ENCODE data around the gene SH3BP2.

Gene SH3BP2

DNA sequence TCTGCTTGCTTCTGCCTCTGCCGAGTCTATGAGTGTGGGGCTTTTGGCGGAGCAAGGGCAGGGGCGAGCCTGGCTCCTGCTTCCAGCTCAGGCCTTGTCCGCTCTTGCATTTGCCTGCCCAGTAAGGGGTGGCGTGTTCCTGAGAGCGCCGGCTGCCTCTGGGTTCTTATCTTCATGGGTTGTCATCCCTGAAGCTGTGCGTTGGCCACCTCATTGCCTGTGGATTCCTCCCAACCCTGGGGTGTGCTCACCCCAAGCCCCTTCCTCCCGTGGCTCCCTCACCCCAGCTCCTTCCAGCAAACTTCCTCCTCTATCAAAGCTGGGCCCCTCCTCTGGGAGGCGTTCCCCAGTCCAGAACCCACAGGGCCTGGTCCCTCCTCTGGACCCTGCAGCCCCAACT is 17.5 kb downstream of the SH3BP2 start:
- Histone ChIP-seq H3K27me3 (ENCODE audit: low read depth) (no peaks in the 10 kb centered on the region), H3K4me1 (peaks cover 9% of the 10 kb centered on the region), H3K9me3 (no peaks in the 10 kb centered on the region), H3K4me3 (no peak overlapping the region), H3K36me3 (replicated peaks) (no peaks in the 10 kb centered on the region)
- in situ Hi-C loops (cut with MboI; ENCODE audit: low sequenced_read_pairs) = no loop called here
- no peak for DNase-seq (ENCODE audit: low spot score in 2 of 2)

DNA sequence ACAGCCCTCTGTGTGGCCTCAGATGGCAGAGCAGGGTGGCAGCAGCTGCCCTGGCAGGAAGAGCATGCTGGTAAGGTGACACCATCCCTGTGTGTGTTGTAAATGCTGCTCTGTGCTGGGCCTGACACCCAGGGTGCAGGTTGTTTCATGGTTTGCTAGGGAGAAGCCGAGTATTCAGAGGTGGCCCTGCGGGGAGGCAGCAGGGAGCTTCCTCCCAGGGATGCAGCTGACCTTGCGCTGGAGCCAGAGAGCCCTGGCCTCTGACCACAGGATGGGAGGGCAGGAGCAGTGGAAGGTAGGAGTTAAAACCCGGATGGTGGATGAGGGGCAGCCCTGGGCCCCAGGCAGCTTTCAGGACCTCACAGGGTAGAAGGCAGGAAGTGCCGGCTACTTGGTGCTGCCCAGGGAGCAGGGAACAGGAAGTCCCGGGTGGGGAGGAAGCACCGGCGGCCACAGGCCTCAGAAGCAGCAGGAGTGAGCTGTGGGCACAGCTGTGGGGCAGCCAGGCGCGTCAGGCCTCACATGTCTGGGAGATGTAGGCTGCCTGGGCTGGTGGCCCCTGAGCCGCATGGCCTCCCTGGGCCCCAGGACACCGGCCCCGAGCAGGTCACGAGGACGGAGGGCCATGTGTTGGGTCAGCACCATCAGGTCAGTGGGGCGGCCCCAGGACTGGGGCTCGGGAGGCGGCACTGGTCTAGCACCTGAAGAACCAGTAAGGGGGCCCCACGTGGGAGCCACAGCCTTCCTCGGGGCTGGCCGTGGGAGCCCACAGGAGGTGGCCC is 19.1 kb downstream of the SH3BP2 start:
- peaks cover 9% of the 10 kb centered on the region for H3K4me1 ChIP-seq
- H3K27me3 ChIP-seq (ENCODE audit: low read depth) = no peaks in the 10 kb centered on the region
- DNase-seq (ENCODE audit: low spot score in 2 of 2) = peak in 1 of 2 experiments; percentile 39
- H3K36me3 ChIP-seq (replicated peaks) = no peaks in the 10 kb centered on the region
- no peak overlapping the region for H3K4me3 ChIP-seq
- no peaks in the 10 kb centered on the region for H3K9me3 ChIP-seq
- in situ Hi-C loops (cut with MboI; ENCODE audit: low sequenced_read_pairs) = no loop called here

DNA sequence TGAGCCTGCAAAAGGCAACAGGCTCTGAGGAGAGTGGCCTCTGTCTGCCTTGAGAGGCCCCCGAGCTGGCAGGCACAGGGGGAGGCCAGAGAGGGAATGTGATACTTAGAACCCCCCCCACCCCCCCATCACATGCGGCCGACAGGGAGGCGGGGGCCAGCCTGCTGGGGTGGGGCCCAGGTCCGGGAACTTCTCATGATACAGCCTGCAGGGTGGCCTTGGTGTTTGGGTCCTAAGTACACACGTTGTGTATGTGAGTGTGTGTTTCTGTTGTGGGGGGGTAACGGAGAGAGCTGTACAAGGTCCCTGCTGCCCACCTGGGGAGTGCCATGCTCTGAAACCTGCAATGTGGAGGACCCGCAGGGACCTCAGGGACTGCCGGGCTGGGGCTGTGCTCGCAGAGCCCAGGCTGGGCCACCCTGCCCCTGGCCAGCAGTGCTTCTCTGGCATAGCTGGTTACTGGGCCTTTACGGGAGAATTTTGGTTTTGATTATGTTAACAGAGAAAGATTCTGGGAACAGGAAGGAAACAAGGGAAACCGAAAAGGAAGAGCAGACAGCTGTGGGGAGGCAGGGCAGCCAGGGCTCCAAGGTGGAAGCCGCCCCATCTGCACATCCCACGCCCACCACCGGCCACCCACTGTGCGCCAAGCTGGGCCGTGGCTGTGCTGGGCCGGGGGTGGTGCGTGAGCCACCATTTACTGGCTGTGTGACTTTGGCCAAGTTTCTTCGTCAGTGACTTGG is 19.9 kb downstream of the SH3BP2 start:
- peaks cover 9% of the 10 kb centered on the region for H3K4me1 ChIP-seq
- DNase-seq (ENCODE audit: low spot score in 2 of 2) = peak in 1 of 2 experiments; percentile 48
- no peak overlapping the region for H3K4me3 ChIP-seq
- in situ Hi-C loops (cut with MboI; ENCODE audit: low sequenced_read_pairs) = no loop called here
- H3K9me3 ChIP-seq = no peaks in the 10 kb centered on the region
- no peaks in the 10 kb centered on the region for H3K27me3 ChIP-seq (ENCODE audit: low read depth)
- H3K36me3 ChIP-seq (replicated peaks) = no peaks in the 10 kb centered on the region

DNA sequence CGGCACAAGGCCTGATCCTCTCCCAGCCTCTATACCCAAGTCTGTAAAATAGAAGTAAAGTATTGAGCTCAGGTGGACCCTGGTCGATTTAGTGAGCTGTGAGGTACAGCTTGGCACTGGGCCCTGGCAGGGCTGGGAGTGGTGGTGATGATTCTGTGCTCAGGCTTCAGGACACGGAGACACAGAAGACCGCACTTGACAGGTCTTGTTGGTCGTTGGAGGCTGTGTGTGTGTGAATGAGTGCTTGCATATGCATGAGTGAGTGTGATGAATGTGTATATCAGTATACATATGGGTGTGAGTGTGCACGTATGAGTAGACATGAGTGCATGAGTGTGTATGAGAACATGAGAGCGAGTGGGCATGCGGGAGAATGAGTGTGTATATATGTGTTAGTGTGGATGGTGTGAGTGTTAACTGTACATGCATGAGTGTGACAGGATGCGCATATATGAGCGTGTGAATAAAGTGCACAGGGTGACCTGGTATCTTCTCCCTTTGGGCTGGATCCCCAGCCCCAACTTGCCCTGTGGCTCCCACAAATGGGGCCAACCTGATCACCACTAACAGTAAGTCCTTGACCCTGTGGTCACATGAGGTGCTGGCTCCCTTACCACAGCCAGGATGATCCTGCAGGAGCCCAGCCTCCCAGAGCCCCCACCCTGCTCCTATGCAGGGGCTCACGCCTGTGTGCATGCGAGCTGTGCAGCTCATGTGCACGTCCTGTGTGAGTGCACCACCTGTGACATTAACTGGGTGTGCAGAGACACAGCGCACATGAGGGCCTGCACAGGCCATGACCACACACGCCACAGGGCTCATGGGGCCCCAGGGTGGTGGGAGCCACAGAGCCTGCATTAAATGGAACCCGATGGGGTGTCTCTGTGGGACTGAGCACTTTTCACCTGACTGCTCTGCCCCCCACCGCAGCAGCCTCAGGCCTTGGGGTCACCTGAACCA is 20.8 kb downstream of the SH3BP2 start:
- peak; percentile 10 to 59 for DNase-seq (ENCODE audit: low spot score in 2 of 2)
- Histone ChIP-seq H3K27me3 (ENCODE audit: low read depth) (no peaks in the 10 kb centered on the region), H3K9me3 (no peaks in the 10 kb centered on the region), H3K36me3 (replicated peaks) (no peaks in the 10 kb centered on the region), H3K4me3 (no peak overlapping the region), H3K4me1 (peaks cover 9% of the 10 kb centered on the region)
- in situ Hi-C loops (cut with MboI; ENCODE audit: low sequenced_read_pairs) = no loop called here

DNA sequence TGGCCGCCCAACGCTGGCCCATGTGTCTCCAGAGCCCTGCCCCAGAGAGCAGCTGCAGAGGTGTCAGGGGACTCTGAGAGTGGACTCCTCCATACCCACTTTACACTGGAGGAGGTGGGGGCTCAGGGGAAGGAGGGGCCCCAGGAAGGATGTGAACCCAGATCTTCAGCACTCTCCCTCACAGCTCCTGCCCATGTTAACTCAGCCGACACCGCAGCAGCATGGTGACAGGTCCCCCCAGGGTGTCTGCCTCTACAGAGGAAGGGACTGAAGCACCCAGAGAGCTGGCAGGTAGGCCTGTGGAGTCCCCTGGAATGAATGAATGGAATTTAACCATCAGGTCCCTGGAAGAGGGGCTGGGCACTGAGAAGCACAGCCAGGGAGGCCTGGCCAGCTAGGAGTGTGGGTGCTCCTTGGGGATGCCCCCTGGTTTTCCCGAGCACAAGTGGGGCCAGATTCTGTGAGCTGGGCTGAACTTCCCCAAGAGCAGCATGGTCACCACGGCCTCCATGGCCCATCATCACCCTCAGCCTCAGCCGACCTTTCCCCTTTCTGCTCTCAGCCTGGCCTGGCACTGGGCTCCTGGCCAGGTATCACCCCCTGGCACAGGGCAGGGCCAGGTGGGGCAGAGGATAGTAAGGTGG is 21.9 kb downstream of the SH3BP2 start:
- DNase-seq (ENCODE audit: low spot score in 2 of 2) = peak in 1 of 2 experiments; percentile 36
- in situ Hi-C loops (cut with MboI; ENCODE audit: low sequenced_read_pairs) = no loop called here
- no peaks in the 10 kb centered on the region for H3K36me3 ChIP-seq (replicated peaks)
- no peak overlapping the region for H3K4me3 ChIP-seq
- H3K4me1 ChIP-seq = peaks cover 9% of the 10 kb centered on the region
- no peaks in the 10 kb centered on the region for H3K27me3 ChIP-seq (ENCODE audit: low read depth)
- H3K9me3 ChIP-seq = no peaks in the 10 kb centered on the region

DNA sequence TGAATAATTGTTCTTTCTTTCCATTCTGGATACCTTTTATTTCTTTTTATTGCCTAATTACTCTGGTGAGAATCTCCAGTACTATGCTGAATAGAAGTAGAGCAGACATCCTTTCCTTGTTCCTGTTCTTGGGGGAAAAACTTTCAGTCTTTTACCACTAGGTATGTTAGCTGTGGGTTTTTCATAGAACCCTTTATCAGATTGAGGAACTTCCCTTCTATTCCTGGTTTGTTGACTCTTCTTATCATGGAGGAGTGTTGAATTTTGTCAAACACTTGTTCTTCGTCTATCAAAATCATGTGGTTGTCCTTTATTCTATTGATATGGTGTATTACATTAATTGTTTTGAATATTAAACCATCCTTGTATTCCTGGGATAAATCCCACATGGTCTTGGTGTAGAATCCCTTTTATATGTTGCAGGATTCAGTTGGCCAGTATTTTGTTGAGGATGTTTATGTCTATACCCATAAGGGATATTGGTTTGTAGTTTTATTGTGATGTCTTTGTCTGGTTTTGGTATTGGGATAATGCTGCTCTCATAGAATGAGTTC is 23.6 kb downstream of the SH3BP2 start:
- Histone ChIP-seq H3K4me3 (no peak overlapping the region), H3K4me1 (peaks cover 9% of the 10 kb centered on the region)
- in situ Hi-C loops (cut with MboI; ENCODE audit: low sequenced_read_pairs) = no loop called here

DNA sequence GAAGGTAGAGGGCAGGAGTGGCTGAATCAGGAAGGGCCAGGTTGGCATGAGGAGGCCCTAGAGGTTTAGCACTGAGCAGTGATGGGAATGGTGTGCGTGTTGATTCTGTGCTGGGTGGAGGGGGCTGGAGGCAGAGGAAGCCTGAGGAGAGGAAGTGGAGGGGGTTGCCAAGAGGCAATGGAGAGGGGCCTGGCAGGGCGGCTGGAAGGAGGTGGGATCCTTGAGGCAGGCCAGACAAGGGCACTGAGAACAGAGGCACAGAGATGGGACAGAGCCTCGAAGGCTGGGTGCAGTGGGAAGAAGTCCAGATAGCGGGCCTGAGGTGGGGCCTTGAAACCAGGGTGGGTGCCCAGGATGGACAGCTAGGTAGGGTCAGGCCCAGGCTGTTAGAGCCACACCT is 24.3 kb downstream of the SH3BP2 start:
- no peaks in the 10 kb centered on the region for H3K9me3 ChIP-seq
- H3K27me3 ChIP-seq (ENCODE audit: low read depth) = no peaks in the 10 kb centered on the region
- in situ Hi-C loops (cut with MboI; ENCODE audit: low sequenced_read_pairs) = no loop called here
- H3K4me1 ChIP-seq = peaks cover 7% of the 10 kb centered on the region
- no peak for DNase-seq (ENCODE audit: low spot score in 2 of 2)
- no peak overlapping the region for H3K4me3 ChIP-seq
- no peaks in the 10 kb centered on the region for H3K36me3 ChIP-seq (replicated peaks)

More for the DNA sequence above, 23.6 kb downstream of the SH3BP2 start:
- H3K36me3 ChIP-seq (replicated peaks) = no peaks in the 10 kb centered on the region
- H3K27me3 ChIP-seq (ENCODE audit: low read depth) = no peaks in the 10 kb centered on the region
- no peak for DNase-seq (ENCODE audit: low spot score in 2 of 2)
- H3K9me3 ChIP-seq = no peaks in the 10 kb centered on the region

DNA sequence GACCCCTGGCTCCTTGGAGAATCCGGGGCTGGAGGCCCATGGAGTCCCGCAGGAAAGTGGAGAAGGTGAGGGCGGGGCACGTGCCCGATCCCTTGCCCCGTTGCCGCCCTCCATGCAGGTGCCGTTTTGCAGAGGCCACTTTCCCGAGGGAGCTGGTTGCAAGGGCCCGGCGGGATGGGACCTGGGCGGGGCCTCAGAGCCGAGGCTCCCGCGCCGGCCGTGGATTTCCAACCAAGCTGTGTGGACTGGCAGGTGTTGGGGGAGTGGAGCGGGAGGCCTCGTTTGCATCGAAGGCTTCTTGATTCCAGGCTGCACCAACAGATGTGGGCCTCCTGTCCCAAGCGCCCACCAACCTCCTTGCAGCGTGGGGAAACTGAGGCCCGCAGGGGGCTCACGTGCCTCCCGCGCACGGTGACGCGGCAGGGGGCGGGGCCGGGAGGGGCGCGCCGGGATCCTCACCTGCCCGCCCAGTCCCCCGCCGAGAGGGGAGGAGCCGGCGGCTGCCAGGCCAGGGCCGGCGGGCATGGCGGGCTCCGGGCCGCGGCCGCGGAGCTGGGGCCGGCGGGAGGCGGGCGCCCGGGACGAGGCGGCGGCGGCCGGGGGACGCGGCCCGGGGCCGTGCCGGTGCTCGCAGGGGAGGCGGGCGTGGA is 24.9 kb downstream of the SH3BP2 start:
- Histone ChIP-seq H3K4me3 (no peak overlapping the region), H3K9me3 (no peaks in the 10 kb centered on the region), H3K36me3 (replicated peaks) (no peaks in the 10 kb centered on the region), H3K27me3 (ENCODE audit: low read depth) (no peaks in the 10 kb centered on the region), H3K4me1 (peaks cover 3% of the 10 kb centered on the region)
- in situ Hi-C loops (cut with MboI; ENCODE audit: low sequenced_read_pairs) = no loop called here
- no peak for DNase-seq (ENCODE audit: low spot score in 2 of 2)

DNA sequence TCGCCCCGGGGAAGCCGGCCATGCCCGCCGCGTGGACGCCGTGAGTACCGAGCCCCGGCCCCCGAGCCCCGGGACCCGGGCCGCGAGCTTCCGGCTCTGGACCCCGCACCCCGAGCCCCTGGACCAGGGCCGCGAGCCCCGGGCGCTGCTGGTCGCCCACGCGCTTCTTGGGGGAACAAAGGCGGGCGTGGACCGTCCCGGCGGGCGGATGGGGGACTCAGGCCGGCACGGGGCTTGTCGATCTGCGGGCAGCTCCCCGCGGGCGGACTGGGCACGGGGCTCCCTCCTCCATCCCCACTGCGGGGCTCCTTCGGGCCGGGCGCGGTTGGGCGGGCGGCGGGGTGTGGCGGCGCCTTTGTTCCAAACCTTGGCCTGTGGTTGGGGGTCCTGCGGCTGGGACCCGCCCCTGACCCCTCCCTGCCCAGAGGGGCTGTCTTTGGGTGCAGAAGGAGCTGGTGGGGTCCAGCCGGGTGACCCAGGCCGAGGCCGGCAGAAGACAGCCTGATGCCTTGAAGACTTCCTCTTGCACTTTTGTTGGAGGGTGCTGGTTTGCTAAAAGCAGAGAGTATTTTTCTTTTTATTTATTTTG is 25.6 kb downstream of the SH3BP2 start:
- in situ Hi-C loops (cut with MboI; ENCODE audit: low sequenced_read_pairs) = no loop called here
- no peak overlapping the region for H3K4me3 ChIP-seq
- no peak for DNase-seq (ENCODE audit: low spot score in 2 of 2)

DNA sequence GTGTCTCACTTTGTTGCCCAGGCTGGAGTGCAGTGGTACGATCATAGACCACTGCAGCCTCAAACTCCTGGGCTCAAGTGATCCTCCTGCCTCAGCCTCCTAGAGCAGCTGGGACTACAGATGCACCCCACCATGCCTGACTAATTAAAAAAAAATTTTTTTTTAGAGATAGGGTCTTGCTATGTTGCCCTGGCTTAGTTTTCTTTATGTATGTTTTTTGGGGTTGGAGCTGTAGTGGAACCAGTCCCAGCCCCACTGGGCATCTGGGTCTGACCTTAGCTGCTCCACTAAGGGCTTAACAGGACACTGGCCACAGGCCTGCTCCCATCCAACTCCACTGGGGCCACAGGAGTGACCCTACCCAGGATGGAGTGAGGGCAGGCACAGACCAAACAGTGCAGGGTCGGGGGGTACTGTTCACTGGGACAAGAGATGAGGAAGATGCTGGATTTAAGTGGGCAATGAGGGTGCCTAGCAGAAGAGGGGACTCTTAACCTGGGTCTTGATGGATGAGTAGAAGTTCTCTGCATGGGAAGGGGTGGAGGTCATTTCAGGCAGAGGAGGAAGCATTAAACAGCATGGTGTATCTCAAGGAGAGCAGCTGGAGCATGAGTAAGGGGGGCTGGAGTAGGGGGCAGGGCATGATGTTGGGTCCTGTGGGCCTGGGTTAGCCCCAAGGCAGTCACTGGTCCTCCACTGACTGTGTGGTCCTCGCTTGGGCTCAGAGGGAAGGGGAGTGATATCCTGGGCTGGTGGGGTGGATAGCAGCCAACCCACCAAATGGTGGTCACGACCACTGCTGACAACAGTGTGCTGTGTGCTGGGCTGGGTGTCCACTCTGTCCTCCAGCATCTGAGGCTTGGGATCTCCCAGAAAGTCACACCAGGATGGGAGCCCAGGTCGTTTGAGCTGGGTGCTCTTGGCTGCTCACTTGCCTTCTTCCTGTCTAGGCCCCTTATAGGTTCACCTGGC is 26.6 kb downstream of the SH3BP2 start:
- Histone ChIP-seq H3K36me3 (replicated peaks) (no peaks in the 10 kb centered on the region), H3K4me3 (no peak overlapping the region), H3K9me3 (no peaks in the 10 kb centered on the region), H3K4me1 (no peaks in the 10 kb centered on the region), H3K27me3 (ENCODE audit: low read depth) (no peaks in the 10 kb centered on the region)
- DNase-seq (ENCODE audit: low spot score in 2 of 2) = no peak
- in situ Hi-C loops (cut with MboI; ENCODE audit: low sequenced_read_pairs) = no loop called here

More for the DNA sequence above, 25.6 kb downstream of the SH3BP2 start:
- no peaks in the 10 kb centered on the region for H3K4me1 ChIP-seq
- no peaks in the 10 kb centered on the region for H3K36me3 ChIP-seq (replicated peaks)
- no peaks in the 10 kb centered on the region for H3K27me3 ChIP-seq (ENCODE audit: low read depth)
- H3K9me3 ChIP-seq = no peaks in the 10 kb centered on the region

DNA sequence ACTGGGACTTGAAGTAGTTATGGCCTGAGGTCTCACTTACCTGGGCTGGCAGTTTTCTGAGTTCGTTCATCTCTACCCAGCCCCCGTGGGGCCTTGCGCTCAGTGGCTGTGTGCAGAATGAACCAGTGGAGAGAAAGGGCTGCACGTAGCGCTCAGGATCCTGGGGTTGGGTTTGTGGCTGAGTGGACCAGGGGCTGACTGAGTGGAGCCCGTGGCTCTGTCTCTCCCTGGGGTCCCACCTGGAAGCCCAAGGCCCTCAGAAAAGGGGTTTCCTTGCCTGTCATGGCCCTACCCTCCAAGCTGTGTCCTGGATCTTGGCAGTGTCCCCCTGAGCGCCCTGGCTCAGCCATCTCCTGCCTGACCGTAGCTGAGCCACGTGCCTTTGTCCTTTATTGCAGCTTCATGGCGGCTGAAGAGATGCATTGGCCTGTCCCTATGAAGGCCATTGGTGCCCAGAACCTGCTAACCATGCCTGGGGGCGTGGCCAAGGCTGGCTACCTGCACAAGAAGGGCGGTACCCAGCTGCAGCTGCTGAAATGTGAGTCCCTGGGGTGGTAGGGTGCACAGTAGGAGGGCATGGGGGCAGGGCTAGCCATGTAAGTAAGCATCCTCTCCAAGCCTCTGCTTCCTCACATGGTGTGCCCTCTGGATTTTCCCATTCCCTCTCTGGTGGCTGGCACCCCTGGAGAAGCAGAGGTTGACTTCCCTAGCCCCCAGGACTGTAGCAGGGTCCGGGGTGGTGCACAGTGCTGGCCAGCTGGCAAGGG is 27.5 kb downstream of the SH3BP2 start:
- H3K36me3 ChIP-seq (replicated peaks) = no peaks in the 10 kb centered on the region
- no peaks in the 10 kb centered on the region for H3K27me3 ChIP-seq (ENCODE audit: low read depth)
- H3K9me3 ChIP-seq = no peaks in the 10 kb centered on the region
- in situ Hi-C loops (cut with MboI; ENCODE audit: low sequenced_read_pairs) = no loop called here
- no peak for DNase-seq (ENCODE audit: low spot score in 2 of 2)
- no peak overlapping the region for H3K4me3 ChIP-seq
- H3K4me1 ChIP-seq = no peaks in the 10 kb centered on the region

Data from HAP-1 (cell line).